Neural cell (in vitro differentiated cells): ENCODE results near the gene ANO1. TPM values are rescaled to one million over a fixed set of nuclear protein-coding genes. Genes with fewer than 3 reads are reported as not detected.

Experiments
- H2AFZ ChIP-seq: fragments of 200-600, 300-800 bp; sonication (generic), shearing (Covaris generic); 2 replicates; pipeline ENCODE4 v1.6.0; 2014; ENCODE audit warnings: low read depth, mild to moderate bottlenecking, antibody characterized with exemption, low read length, moderate library complexity
- H3F3A ChIP-seq: fragments of 200-600 bp; shearing (Covaris generic); 2 replicates; pipeline ENCODE4 v1.6.1; 2016; ENCODE audit warnings: mild to moderate bottlenecking, moderate library complexity, mixed read lengths, antibody characterized with exemption, low read length; ENCODE audit not compliant: insufficient read depth, poor library complexity, severe bottlenecking
- H3K27ac ChIP-seq: fragments of 200-600, 300-800 bp; sonication (generic), shearing (Covaris generic); 2 replicates; pipeline ENCODE4 v1.5.1; 2014; ENCODE audit warnings: mild to moderate bottlenecking, low read length, moderate library complexity
- H3K27me3 ChIP-seq: fragments of 300-800, 200-600 bp; sonication (generic), shearing (Covaris generic); 2 replicates; pipeline ENCODE4 v1.6.0; 2014; ENCODE audit warnings: mild to moderate bottlenecking, low read depth, low read length, moderate library complexity; ENCODE audit not compliant: insufficient read depth
- H3K36me3 ChIP-seq: fragments of 300-800, 200-600 bp; sonication (generic), shearing (Covaris generic); 2 replicates; pipeline ENCODE4 v1.5.1; 2014; ENCODE audit warnings: mild to moderate bottlenecking, antibody characterized with exemption, low read length, moderate library complexity; ENCODE audit not compliant: insufficient read depth
- H3K4me2 ChIP-seq: fragments of 300-800, 200-600 bp; sonication (generic), shearing (Covaris generic); 2 replicates; pipeline ENCODE4 v1.6.0; 2014; ENCODE audit warnings: mild to moderate bottlenecking, low read length
- H3K4me3 ChIP-seq: fragments of 300-800, 200-600 bp; sonication (generic), shearing (Covaris generic); 2 replicates; pipeline ENCODE4 v1.5.1; 2014; ENCODE audit warnings: mild to moderate bottlenecking, low read length, moderate library complexity
- H3K79me2 ChIP-seq: fragments of 200-600 bp; shearing (Covaris generic); replicated peaks from 2 replicates; pipeline ENCODE4 v1.6.0; 2014; ENCODE audit warnings: mild to moderate bottlenecking, low read length, moderate library complexity; ENCODE audit not compliant: insufficient read depth
- H3K9ac ChIP-seq: fragments of 300-800, 200-600 bp; sonication (generic), shearing (Covaris generic); 2 replicates; pipeline ENCODE4 v1.6.1; 2016; ENCODE audit warnings: mild to moderate bottlenecking, low read length, mixed read lengths
- H3K9me2 ChIP-seq: fragments of 200-600 bp; shearing (Covaris generic); 2 replicates; pipeline ENCODE4 v1.6.1; 2016; ENCODE audit warnings: mild to moderate bottlenecking, low read length, mixed read lengths; ENCODE audit not compliant: insufficient read depth
- H3K9me3 ChIP-seq: fragments of 200-600, 300-800 bp; sonication (generic), shearing (Covaris generic); 2 replicates; pipeline ENCODE4 v1.6.1; 2016; ENCODE audit warnings: mild to moderate bottlenecking, mixed run types, low read length, moderate library complexity, mixed read lengths
- H4K20me1 ChIP-seq: fragments of 200-600 bp; shearing (Covaris generic); 2 replicates; pipeline ENCODE4 v1.6.1; 2016; ENCODE audit warnings: mild to moderate bottlenecking, mixed run types; ENCODE audit not compliant: insufficient read depth
- CTCF ChIP-seq: fragments of 450-650 bp; IDR thresholded peaks from 2 replicates; pipeline ENCODE4 v1.5.1; 2014; ENCODE audit warnings: antibody characterized with exemption, mild to moderate bottlenecking, moderate library complexity; ENCODE audit not compliant: poor library complexity, severe bottlenecking
- EP300 ChIP-seq: fragments of 450-650 bp; conservative IDR thresholded peaks from 2 replicates; pipeline ENCODE4 v1.6.1; 2014; ENCODE audit warnings: antibody characterized with exemption, mild to moderate bottlenecking, moderate library complexity; ENCODE audit not compliant: poor library complexity, severe bottlenecking
- EZH2 ChIP-seq: fragments of 200-600, 300-800 bp; shearing (Covaris generic), sonication (generic); IDR thresholded peaks from 2 replicates; pipeline ENCODE4 v1.6.1; 2014; ENCODE audit warnings: antibody characterized with exemption, low read length, borderline replicate concordance, mild to moderate bottlenecking; ENCODE audit not compliant: insufficient read depth, poor library complexity, severe bottlenecking
- MXI1 ChIP-seq: fragments of 450-650 bp; conservative IDR thresholded peaks from 2 replicates; pipeline ENCODE4 v1.6.1; 2014; ENCODE audit warnings: antibody characterized with exemption, mild to moderate bottlenecking; ENCODE audit not compliant: poor library complexity, severe bottlenecking
- POLR2AphosphoS5 ChIP-seq: IDR thresholded peaks from 2 replicates; pipeline ENCODE4 v1.6.1; 2012
- RAD21 ChIP-seq: fragments of 450-650 bp; conservative IDR thresholded peaks from 2 replicates; pipeline ENCODE4 v1.6.1; 2014; ENCODE audit warnings: antibody characterized with exemption, mild to moderate bottlenecking, moderate library complexity
- REST ChIP-seq: IDR thresholded peaks from 2 replicates; pipeline ENCODE4 v1.6.1; 2012; ENCODE audit warnings: borderline replicate concordance
- SMC3 ChIP-seq: fragments of 450-650 bp; conservative IDR thresholded peaks from 2 replicates; pipeline ENCODE4 v1.6.1; 2014; ENCODE audit warnings: antibody characterized with exemption, mild to moderate bottlenecking, moderate library complexity; ENCODE audit not compliant: poor library complexity
- TAF1 ChIP-seq: IDR thresholded peaks from 2 replicates; pipeline ENCODE4 v1.6.1; 2012; ENCODE audit warnings: low read depth
- polyA plus RNA-seq: library from polyadenylated mRNA; depleted of rRNA; stranded (reverse); fragments of >200 nt; gene quantifications from 2 replicates; pipeline ENCODE4 v1.2.3, GENCODE V29; 2014

Gene ANO1
- polyA plus RNA-seq, 1 donor from 2014 or later, result not detected

- TF ChIP-seq CTCF (no peak), POLR2AphosphoS5 (no peak), REST (no peak), EZH2 (no peak), EP300 (no peak), MXI1 (no peak), TAF1 (no peak)
- no peaks in the 10 kb centered on the region for H3K79me2 ChIP-seq
- no peaks in the 10 kb centered on the region for H3K36me3 ChIP-seq
- no peaks in the 10 kb centered on the region for H3K9me2 ChIP-seq
- H3K9ac ChIP-seq, result no peak overlapping the region
- H3K9me3 ChIP-seq, result no peaks in the 10 kb centered on the region
- no peak overlapping the region for H3K27ac ChIP-seq
- no peak overlapping the region for H3K4me2 ChIP-seq
- no peak overlapping the region for H2AFZ ChIP-seq
- H3F3A ChIP-seq, result no peaks in the 10 kb centered on the region
- H4K20me1 ChIP-seq, result no peaks in the 10 kb centered on the region
- H3K27me3 ChIP-seq, result no peaks in the 10 kb centered on the region
- H3K4me3 ChIP-seq, result no peak overlapping the region
Measured at GRCh38 chr11:70064008-70064725, 13.9 kb upstream of the ANO1 start.

GRCh38 chr11:70064726-70065317 is 13.3 kb upstream of the ANO1 start:
- no peaks in the 10 kb centered on the region for H3K9me2 ChIP-seq
- no peak overlapping the region for H2AFZ ChIP-seq
- H3K9me3 ChIP-seq, result no peaks in the 10 kb centered on the region
- no peak overlapping the region for H3K4me3 ChIP-seq
- H4K20me1 ChIP-seq, result no peaks in the 10 kb centered on the region
- H3F3A ChIP-seq, result no peaks in the 10 kb centered on the region
- no peak overlapping the region for H3K9ac ChIP-seq
- no peak for TF ChIP-seq EP300
- TF ChIP-seq EZH2, result no peak
- TF ChIP-seq REST, result no peak
- no peak for TF ChIP-seq CTCF
- no peak for TF ChIP-seq MXI1
- TF ChIP-seq RAD21, result no peak
- TF ChIP-seq POLR2AphosphoS5, result no peak
- TF ChIP-seq SMC3, result no peak
- no peak for TF ChIP-seq TAF1
- no peaks in the 10 kb centered on the region for H3K36me3 ChIP-seq
- H3K79me2 ChIP-seq, result no peaks in the 10 kb centered on the region
- no peaks in the 10 kb centered on the region for H3K27me3 ChIP-seq
- no peak overlapping the region for H3K27ac ChIP-seq
- no peak overlapping the region for H3K4me2 ChIP-seq
